Islet of Langerhans (tissue), 1 donor: Measurements from ENCODE around the gene DIAPH3.

Experiments
- FAIRE-seq: peaks from one replicate; lab custom pipeline; 2011; peaks lifted over from hg19 to GRCh38; lab: Jason Lieb, UNC

Gene DIAPH3

DNA sequence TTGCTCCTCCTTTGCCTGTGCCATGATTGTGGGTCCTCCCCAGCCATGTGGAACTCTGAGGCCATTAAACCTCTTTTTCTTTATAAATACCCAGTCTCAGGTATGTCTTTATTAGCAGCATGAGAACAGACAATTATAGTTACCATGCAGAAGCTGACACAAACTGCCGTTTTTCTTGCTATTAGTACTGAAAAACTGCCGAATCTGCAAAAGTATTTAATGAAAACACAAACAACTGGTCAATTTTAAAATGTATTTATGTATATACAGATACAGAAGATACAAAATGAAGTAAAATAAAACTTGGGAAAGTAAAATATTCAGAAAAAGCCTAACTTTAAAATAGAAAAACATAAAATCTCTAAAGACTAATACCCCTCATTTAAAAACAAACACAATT, 206.3 kb downstream of the DIAPH3 start:
- no peak for FAIRE-seq

DNA sequence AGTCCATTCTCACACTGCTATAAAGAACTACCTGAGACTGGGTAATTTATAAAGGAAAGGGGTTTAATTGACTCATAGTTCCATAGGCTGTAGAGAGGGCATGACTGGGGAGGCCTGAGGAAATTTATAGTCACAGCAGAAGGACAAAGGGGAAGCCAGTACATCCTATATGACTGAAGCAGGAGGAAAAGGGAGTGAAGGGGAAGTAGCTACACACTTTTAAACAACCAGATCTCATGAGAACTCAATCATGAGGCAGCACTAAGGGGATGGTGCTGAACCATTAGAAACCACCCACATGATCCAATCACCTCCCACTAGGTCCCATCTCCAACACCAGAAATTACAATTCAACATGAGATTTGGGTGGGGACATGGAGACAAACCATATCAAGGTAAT, 209.1 kb downstream of the DIAPH3 start:
- FAIRE-seq, result no peak

- FAIRE-seq, result no peak
Measured at GRCh38 chr13:59951011-59951410, 212.7 kb downstream of the DIAPH3 start.

GRCh38 chr13:59950266-59950665, 213.5 kb downstream of the DIAPH3 start:
- FAIRE-seq, result no peak

- no peak for FAIRE-seq
Measured at GRCh38 chr13:59948686-59949085, 215.0 kb downstream of the DIAPH3 start.

DNA sequence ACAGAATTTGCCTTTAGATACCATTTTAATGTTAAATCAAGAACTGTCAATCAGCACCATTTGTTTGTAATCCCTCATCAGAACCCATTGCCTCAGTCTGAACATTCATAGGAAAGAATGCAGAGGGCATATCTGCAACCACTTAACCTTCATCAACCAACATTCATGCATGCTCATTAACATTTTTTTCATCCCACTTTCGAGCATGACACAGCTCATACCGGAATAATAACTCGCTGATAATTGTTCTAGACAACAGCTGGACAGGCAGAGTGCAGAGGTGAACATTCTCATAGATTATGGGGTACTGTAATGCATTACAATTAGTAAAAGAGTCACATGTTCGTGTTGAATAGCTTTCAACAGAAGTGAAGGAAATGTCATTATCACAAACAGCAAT, 216.8 kb downstream of the DIAPH3 start:
- no peak for FAIRE-seq

DNA sequence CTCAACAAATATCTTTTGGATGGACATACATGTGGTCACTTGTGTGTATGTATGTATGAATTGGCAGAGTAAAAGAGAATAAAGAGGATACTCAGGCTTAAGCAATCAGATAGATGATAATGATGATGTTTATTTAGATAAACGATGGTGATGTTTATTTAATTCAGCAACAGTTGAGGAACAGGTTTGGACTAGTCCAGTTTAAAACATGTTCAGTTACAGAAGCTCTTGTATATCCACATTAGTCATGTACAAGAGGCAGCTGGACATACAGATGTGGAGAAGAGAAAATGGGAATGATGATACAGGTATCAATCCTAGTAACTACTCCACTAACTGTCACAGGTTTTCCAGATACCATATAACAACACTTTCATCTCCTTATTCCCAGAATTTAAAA, 232.1 kb downstream of the DIAPH3 start:
- FAIRE-seq, result no peak

DNA sequence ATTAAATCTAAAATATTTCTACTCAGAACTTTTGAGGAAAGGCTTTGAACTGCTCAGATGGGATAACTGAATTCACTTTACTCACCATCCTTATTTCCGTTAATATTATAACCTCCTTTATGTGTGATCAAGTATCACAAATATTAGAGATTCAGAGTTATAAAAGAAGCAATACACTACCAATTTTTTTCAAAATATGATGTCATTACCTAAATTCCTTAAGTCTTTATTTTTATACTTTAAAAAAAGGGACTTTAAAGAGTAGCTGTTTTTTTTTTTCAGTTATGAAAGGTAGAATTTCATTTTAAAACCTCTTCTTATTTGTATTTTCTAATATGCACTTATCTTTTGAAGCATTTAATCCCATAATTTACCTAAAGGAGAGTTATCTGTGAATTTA, 239.5 kb downstream of the DIAPH3 start:
- no peak for FAIRE-seq

DNA sequence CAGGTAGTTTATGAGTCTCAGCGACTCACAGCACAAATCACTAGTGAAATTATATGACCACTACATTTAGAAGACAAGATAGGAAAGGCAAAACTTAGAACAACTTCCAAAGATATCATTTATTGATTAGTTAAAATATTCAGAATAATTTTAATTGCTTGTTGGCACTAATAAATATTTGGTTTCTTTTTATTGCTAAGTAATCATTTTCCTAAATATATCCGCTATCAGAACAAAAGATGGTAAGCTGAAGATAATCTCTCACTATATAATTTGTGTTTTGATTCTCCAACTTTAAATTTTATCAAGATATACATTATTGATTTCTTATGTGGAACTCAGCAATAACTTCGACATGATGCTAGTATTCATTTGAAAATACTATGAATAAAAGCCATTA, 248.5 kb downstream of the DIAPH3 start:
- no peak for FAIRE-seq

DNA sequence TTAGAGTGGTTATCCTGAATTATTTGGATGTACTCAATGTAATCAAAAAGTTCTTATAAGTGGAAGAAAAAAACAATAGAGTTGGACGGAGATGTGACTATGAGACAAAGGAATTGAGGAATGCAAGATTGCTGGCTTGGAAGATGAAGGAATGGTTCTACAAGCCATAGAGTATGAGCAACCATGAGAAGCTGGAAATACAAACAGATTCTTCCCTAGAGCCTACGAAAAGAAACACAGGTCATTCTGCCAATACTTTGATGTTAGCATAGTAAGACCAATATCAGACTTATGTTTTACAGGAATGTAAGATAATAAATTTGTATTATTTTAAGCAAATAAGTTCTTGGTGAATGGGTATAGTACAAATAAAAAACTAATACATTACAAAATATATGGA, 249.2 kb downstream of the DIAPH3 start:
- no peak for FAIRE-seq

DNA sequence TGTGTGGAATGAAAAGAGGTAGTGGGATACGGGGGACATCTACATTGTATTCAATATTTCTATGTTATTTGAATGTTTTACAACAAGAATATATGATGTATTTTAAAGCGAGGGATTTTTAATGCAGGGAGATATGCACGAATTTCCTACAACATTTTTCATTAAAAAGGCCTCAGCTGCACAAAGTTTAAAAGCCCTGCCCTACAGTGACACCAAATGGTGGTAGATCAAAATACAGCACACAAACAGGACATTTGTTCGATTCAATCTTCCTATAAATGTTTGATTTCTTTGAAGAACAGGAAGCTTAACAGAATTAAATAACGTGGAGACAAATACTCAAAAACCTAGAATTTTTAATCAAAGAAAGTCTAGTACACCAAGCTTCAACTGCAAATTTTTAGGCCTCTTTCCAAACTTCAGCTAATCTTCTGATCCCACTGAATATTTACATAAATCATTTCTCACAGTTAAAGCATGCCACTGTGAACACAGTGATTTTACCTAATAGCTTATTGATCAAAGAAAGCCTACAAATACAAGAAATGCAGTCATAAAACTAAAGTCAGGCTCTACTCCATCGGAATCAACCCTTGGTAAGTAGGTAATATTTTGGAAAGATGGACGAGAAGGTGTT, 257.2 kb downstream of the DIAPH3 start:
- peak; percentile 97 for FAIRE-seq

- no peak for FAIRE-seq
Measured at GRCh38 chr13:59901191-59901590, 262.5 kb downstream of the DIAPH3 start.

DNA sequence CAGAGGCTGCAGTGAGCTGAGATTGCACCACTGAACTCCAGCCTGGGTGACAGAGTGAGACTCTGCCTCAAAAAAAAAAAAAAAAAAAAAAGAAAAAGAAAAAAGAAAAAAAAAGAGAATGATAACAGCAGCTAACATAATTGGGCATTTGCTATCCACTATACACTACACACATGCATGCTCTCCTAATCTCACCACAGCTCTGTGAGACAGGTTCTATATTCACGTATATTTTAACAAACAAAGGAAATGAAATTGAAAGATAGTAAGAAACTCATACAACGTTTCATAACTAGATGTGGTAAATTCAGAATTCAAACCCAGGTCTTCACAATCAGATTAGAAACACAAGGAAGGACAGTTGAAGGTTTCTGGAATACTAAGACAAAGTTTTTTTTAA, 265.7 kb downstream of the DIAPH3 start:
- FAIRE-seq, result no peak

DNA sequence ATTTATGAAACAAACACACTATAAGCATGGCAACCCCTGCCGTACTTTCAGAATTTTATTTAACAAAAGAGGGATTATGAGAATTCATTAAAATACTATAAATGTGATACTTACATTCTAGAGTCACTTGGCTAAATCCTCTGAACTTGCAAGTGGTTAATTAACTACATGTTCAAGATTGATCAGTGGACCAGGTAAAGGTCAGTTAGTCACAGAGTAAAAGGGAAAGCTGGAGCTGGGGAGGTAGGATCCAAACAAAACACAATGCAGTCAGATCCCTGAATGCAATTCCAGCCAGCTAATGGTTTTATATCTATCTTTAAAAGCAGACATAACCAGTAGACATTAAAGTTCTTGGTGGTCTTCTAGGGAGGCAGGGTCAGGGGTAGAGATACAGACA, 270.5 kb downstream of the DIAPH3 start:
- FAIRE-seq, result no peak

DNA sequence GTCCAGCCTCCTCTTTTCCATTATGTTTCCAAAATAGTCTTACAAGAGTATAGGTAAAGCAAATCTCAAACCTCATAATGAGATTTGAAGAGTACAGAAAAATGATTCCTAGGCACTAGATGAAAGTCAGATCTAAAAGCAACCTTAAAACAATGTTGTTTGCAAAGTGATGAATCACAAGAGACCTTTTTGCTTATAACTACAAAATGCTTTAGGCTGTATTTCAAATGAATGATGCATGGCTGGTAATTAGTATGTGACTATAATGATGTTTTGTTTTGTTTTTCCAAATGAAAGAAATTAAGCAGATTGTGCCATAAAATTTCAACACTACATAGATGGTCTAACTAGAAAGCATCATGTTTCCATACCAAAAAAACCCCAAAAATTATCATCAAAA, 272.7 kb downstream of the DIAPH3 start:
- no peak for FAIRE-seq

DNA sequence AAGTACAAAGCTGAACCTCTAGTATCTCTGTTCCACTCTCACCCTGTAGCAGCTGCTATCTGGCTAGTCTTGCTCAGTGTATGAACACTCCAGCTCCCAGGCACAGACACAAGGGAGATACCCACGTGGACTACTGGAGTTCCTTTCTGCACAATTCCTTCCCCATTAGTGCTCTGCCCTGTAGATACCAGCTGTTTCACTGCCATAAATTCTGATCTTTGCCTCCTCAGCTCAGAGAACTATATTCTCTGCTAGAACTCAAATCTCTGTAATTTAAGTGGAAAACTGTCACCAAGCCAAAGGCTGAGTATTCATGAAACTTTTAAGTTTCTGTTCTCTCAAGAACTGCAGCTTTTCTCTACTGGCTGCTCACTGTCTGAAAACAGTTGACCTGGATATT, 273.7 kb downstream of the DIAPH3 start:
- FAIRE-seq, result no peak

DNA sequence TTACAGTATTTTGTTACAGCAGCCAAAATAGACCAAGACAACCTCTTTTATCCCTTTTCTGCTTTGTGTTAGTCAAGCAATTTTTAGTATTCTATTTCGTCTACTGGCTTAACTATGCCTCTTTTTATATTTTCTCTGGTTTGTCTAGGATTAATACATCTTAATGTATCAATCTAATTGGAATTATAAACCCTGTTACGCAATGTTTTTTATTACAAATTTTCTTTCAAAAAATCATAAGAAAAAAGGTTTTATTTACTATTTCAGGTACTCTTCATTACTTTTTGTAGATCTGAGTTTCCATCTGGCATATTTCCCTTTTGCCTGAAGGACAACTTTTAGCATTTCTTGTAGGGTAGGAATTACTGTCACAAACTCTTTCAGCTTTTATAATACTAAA, 275.3 kb downstream of the DIAPH3 start:
- no peak for FAIRE-seq

DNA sequence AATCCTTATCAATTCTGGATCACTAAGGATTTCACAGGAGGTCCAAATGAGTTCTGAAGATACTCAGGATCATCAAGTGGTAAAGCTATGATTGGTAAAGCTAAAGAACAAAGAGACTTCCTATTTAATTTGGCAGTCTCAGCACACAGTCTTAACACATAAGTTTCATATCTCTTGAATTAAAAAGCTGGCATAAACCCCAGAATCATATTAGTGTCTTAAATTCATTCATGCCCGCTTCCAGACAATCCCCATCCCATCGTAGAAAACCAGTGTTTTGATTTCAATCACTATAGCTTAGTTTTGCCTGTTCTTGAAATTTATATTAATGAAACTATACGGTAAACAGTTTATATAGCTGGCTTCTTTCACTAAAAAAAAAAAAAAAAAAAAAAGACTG, 278.7 kb downstream of the DIAPH3 start:
- FAIRE-seq, result no peak

DNA sequence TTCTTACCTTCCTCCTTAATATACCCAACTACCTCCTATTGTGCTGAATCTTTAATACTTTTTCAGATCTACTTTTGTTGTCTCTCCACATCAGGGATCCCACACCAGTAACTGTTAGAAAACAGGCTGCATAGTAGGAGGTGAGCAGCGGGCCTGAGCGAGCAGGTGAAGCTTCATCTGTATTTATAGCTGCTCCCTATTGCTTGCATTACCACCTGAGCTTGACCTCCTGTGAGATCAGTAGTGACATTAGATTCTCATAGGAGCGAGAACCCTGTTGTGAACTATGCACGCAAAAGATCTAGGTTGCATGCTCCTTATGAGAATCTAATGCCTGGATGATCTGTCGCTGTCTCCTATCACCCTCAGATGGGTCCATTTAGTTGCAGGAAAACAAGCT, 279.8 kb downstream of the DIAPH3 start:
- FAIRE-seq, result no peak

DNA sequence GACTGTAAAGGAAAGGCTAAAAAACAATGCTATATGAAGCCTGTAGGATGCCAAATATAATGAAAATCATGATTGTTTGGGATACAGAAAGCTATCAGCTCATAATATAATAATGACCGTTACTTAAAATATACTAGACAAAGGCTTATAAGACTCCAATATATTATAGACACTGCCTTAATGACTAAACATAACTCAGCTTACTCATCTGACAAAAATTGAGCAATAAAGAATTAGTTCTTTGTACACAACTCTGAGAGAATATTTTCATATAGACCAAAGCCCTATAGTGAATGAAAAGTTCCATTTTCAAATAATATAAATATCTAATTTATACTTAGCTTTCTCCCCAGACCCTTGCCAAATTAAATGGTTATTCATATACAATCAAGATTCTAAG, 283.3 kb downstream of the DIAPH3 start:
- FAIRE-seq, result no peak

DNA sequence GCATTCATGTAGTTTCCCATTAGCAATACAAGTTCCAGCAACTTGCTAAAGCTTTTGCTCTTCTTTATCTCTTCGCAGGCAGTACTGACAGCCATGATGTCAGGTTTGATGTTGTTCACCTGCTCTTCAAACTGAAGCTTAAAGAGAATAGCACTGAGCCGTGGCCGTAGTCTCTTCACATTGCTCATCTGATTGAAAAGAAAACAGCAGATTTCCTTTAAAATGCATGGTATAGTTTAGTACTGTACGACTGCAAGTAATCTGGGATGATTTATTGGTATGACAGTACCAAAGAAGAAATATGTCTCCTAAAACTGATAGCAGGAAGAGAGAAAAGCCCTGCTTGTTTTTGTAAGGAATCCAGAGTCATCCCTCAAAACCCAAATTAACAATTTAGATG, 284.4 kb downstream of the DIAPH3 start:
- FAIRE-seq, result no peak

DNA sequence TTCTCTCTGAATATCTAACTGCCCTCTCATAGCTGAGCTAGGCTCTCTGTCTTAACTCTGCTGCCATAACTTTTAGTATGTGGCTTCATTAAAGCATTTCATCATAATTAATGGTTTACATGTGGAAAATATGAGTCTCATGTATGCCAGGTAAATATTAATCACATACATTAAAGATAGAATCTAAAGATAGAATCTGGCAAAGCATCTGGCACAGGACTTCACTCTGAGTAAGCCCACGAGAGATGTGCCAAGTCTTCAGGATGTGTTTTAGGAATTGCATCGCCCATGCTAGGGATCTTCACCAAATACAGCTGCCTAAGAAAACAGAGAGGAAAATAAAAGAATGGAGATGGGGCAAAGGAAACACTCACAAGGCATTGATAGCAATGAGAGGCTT, 285.8 kb downstream of the DIAPH3 start:
- FAIRE-seq, result no peak

GRCh38 chr13:59874973-59875372, 288.8 kb downstream of the DIAPH3 start:
- no peak for FAIRE-seq

- no peak for FAIRE-seq
Measured at GRCh38 chr13:59873856-59874255, 289.9 kb downstream of the DIAPH3 start.

DNA sequence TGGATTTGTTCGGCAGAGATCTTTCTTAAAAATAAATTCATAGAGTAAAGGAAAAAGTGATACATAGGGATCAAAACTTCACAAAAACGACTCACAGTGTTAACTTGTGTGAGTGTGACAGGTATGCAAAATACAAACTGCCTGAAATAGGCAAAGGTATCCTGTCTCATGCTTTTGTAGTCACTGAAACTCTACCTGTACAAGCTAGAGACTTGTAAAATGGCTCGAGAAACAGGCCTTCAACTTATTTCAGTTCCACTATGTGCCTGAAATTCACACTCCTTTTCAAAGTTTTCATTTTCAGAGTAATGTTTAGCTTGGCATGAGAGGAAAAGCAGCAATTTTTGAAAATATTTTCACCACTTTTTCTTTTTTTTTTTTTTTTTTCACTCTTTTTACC, 290.4 kb downstream of the DIAPH3 start:
- no peak for FAIRE-seq
